Esophagus mucosa (tissue), 1 donor: Measurements from ENCODE around the gene PTPRN2. TPM values are rescaled to one million over a fixed set of nuclear protein-coding genes. Genes with fewer than 3 reads are reported as not detected.
"Not testable (repeated sequence)": the region's sequence is repeated elsewhere in the genome, so short reads cannot be mapped to it uniquely, and the experiment has no call there.

Experiments used
- ATAC-seq: fragments of 200-7000 bp; cut with Tn5 transposase; one replicate; pipeline ENCODE4 v1.9.1; 2020
- total RNA-seq: library from RNA; stranded (reverse); gene quantifications from one replicate; pipeline ENCODE4 v1.2.4, GENCODE V29; 2023
- donor health status: DM: yes; HTN: yes; CAD: no.

Gene PTPRN2
- total RNA-seq, 1 donor from 2014 or later: 0.44 TPM

DNA sequence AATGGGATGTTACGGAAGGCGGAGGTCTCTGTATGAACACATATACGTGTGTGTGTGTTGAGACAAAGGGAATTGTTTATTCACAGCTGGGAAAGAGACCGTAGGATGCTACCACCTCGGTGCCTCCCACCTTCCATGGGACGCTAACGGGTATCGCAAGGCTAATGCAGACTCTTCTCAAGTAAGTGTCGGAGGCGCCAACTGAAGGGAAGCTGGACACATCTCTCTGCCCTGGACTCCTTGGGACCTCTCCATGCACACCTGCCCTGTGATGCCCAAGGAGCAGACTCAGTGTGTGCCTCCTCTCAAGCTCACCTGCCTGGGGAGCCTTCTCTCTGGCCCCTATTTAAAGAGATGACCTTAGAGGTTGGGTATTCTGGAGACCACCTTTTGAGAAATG, 1020.0 kb downstream of the PTPRN2 start:
- ATAC-seq: no peak

DNA sequence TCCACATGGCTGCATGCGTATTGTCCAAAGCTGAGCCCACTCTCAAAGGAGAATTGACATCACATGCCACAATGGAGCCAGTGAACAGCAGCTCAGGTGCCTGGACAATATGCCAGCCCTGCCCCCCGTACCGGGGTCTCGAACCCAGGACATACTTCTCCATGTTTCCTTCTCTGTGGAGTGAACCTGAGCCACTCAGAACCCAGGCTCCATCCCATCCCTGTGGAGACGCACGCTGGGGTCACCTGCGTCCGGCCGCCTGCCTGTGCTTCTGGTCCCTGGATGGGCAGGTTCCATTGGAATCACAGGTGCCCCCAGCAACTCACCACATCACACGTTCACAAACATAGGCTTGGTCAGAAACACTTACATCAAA, 1021.0 kb downstream of the PTPRN2 start:
- ATAC-seq: no peak

DNA sequence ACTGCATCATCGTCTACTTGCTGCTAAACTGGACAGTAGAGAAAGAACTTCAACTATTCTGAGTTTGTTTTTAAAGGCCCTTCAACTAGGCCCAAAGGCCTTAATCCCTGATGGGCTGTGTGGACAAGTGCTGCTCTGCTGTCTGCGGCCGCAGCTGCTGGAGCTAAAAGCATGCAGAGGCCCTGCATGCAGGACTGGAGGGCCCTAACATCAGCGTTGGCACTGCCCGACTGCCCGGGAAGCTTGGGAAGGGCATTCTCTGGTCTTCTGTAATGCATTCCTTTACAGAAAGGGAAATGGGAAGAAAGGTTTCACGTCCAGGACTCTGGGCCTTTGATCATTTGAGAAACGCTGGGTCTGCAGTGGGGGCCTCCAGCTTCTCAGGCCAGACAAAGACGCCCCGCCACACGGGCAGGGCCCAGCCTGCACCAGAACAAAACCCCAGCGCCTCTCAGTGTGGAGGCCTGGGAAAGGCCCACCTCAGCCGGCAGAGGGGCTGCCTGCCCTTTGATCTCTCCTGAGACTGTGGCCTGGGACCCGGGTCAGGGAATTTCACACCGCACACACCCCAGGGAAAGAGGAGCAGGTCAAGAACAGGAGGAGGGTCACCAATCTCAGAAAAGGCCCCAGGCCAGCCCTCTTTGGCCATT, 1021.5 kb downstream of the PTPRN2 start:
- ATAC-seq: no peak

DNA sequence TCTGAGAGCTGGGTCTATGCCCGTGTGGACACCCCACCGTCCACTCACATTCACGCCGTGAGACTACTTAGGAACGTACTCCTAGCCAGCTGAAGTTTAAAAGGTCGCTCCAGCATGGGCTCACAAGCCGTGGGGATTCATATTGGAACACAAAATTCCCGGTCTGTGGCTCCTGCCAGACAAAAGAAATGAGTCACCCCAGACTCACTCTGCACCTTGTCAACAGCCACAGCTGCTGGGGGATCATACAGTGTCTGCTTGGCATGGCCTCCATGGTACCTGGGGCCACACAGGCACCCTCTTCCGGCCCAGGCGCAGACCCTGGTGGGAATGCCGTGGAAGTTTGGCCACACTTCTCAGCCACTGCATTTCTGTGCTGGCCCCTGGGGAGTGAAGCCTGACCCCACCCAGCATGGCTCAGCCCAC, 1022.4 kb downstream of the PTPRN2 start:
- no peak for ATAC-seq

DNA sequence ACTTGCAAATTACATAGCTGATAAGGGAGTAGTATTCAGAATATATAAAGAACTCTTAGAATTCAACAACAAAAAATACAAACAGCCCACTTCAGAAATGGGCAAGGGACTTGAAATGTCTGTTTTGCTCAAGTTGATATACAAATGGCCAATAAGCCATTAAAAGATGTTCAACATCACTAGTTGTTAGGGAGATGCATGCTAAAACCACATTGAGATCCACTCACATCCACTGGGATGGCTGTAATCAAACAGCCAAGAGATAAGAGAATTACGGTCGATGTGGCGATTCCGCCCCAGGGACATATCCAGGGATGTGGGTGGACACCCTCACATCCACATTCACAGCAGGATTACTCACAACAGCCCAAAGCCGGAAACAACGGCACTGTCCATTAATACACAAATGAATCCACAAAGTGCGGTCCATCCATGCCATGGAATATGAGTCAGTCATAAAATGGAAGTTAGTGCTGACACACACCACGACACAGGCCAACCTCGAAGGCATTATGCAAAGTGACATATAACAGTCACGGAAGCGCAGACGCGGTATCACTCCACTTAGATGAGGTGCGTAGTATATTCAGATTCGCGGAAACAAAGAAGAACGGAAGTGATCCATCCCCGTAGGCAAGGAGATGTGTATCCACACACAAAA, 1023.0 kb downstream of the PTPRN2 start:
- ATAC-seq: peak; percentile 22

DNA sequence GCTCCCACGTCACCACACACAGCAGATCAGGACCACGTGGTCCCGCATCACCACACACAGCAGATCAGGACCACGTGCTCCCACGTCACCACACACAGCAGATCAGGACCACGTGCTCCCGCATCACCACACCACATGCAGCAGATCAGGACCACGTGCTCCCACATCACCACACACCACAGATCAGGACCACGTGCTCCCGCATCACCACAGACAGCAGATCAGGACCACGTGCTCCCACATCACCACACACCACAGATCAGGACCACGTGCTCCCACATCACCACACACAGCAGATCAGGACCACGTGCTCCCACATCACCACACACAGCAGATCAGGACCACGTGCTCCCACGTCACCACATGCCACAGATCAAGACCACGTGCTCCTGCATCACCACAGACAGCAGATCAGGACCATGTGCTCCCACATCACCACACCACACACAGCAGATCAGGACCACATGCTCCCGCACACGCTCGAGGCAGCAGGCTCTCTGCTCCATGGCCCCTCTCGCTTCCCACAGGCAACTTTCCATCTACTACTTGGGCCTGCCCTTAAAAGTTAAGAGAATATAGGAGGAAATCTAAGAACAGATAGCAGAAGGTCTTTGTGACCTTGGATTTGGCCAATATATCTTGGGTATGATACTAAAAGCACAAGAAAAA, 1024.0 kb downstream of the PTPRN2 start:
- not testable (repeated sequence) for ATAC-seq

DNA sequence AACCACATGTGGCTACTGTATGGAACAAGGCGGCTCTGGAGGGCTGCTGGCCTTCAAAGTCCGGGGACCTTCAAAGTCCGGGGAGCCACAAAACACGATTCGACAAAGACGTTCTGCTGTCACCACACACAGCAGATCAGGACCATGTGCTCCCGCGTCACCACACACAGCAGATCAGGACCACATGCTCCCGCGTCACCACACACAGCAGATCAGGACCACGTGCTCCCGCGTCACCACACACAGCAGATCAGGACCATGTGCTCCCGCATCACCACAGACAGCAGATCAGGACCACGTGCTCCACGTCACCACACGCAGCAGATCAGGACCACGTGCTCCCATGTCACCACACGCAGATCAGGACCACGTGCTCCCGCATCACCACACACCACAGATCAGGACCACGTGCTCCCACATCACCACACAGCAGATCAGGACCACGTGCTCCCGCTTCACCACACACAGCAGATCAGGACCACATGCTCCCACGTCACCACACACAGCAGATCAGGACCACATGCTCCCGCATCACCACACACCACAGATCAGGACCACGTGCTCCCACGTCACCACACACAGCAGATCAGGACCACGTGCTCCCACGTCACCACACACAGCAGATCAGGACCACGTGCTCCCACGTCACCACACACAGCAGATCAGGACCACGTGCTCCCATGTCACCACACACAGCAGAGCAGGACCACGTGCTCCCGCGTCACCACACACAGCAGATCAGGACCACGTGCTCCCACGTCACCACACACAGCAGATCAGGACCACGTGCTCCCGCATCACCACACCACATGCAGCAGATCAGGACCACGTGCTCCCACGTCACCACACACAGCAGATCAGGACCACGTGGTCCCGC, 1024.9 kb downstream of the PTPRN2 start:
- ATAC-seq: not testable (repeated sequence)

DNA sequence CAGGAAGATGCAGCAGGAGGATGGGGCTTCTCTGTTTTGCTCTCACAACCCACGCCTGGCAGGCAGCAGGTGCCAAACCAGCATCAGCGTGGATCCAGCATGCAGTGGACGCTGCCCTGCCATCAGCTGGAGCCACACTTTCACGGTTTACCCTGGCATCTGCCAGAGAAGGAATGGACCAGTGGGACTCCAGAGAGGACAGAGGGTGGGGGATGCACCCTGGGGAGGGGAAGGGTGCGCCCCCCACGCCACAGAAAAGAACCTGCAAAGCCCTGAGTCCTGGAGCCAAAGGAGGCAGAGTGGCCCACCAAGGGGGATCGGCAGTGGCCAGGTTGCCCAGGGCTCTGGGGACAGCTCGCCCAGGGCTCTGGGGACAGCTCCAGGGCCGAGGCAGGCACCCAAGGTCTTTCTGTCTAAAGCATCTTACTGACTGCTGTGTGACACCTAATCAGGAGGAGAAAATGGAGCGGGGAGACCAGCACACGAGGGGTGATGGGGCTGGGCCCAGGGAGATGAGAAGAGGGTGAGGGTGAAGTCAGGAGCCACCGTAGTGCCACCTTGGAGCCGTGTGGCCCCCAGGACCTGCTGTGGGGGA, 1025.7 kb downstream of the PTPRN2 start:
- ATAC-seq: no peak

DNA sequence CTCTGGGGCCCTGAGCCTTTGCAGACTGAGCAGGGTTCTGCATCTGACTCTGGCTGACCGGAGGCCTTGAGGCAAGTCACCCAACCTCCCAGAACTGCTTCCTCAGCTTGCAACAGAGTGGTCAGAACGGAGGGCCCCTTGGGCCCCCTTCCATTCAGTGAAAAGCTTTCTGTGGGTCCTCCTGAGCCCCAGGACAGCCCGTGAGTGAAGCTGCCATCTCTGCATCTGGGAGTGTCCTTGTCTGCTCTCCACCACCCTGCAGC, 1026.2 kb downstream of the PTPRN2 start:
- ATAC-seq: no peak

DNA sequence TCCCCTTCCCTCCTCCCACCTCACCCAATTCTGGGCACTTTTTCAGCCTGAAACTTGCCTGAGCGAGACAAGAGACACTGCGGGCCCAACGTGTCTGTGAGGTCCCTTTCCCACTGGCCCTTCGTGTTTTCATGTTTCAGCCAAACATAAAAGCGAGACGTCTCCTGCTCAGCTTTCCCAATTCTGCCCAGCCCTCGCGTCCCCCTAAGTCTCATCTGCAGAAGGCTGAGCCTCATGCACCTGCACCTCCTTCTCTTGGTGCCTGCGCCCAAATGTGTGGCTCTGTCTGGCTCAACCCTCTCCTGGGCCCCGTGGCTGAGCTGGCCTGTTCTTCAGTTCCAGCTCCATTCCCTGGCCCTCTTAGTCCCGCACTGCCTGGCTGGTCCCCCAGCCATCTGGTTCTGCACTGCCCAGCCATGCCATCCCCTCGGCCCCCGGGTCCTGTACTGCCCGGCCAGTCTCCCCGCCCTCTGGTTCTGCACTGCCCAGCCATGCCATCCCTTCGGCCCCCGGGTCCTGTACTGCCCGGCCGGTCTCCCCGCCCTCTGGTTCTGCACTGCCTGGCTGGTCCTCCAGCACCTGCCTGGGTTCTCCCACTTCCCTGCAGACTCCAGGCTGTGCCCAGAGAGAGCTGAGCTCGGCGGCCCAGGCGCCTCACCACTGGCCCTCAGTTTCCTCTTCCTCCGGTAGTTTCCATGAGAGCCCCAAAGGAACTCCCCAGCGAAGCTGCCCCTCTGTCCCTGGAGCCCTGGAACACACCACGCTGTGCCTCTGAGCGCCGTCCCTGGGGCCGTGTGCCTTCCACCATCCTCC, 1026.7 kb downstream of the PTPRN2 start:
- ATAC-seq: no peak

DNA sequence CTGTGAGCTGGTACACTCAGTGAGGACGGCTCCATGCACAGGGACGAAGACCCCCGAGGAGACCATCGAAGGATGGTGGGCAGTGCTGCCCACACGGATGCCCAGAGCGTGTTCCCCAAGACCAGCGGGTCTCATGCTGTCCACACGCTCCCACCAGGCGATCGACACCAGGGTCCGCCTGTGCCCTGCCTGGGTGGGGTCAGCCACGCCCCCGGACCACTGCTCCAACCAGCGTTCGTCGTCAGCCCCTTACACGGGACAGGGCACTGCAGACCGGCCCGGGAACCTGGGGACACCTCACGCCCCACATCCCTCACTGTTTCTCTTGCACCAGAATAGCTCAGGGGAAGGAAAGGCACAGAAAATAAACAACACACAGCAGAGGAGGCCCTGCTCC, 1027.4 kb downstream of the PTPRN2 start:
- no peak for ATAC-seq

DNA sequence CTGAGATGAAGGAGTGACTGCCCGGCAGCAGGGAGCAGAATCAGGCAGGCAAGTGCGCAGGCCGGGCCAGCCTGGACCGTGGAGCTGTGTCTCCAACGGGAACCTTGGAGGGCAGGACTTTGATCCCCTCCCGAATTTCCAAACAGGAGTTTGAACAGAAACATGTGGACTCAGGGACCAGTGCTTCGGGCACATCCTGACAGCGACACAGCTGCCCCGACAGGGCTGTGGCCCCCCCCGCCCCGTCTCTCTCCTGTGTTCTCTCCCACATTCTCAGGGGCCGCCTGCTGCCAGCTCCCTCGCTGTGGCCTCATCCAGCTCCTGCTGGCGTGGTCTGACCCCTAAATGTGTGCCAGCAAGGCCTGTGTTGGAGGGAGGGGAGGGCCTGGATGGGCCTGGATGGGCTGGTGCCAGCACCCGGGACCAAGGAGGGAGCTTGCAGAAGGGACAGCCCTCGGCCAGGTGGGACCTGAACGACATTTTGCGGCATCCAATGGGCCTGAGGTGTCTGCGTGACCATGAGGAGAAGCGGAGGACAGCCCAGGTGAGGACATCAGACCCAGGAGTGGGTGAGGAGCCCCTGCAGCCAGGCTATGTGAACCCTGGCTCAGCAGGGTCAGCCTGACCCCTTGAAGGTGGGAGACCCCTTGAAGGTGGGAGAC, 1027.9 kb downstream of the PTPRN2 start:
- ATAC-seq: no peak

DNA sequence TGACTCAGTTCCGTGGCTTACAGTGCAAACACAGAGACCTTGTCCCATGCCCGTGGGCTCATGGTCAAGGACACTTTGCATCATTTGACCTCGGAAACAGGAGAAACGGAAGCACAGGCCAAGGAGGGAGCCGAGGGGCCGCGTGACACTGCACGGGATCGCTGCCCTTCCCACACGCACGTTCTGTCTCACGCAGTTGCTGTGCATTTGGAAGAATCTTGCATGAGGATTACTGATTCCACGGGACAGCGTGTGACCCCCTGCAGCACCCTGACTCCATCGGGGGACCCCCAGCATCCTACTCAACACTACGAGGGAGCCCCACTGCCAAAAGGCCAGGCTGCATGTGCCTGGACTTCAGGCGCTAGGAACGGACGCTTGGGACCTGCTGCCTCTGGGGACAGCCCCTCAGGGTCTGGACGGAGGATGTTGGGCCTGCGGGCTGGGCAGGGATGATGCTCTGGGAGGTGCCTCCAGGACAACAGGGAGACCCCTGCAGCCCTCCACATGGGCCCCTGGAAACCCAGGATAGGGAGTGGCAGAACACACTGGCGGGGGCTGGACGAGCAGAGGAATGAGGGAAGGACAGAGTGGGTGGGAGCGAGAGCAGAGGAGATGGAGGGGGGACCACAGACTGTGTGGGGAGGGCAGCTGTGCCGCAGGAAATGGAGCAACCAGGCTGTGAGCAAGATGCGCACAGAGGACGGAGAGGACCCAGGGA, 1028.6 kb downstream of the PTPRN2 start:
- ATAC-seq: no peak

DNA sequence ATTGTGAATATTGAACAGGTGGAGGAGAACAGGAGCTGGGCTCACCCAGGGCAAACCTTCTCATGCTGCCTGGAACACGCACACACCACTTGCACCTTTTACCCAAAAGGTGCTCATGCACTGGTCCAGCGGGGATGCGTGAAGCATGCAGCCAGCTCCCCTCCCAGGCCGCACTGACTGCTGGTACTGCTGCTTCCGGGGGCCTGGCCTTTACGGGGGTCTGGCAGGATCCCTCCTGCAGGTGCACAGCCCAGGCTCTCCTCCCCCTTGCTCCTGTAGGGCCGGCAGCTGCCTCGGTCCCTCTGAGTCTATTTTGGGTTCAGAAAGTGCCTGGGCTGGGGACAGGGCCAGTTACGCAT, 1029.1 kb downstream of the PTPRN2 start:
- ATAC-seq: no peak

DNA sequence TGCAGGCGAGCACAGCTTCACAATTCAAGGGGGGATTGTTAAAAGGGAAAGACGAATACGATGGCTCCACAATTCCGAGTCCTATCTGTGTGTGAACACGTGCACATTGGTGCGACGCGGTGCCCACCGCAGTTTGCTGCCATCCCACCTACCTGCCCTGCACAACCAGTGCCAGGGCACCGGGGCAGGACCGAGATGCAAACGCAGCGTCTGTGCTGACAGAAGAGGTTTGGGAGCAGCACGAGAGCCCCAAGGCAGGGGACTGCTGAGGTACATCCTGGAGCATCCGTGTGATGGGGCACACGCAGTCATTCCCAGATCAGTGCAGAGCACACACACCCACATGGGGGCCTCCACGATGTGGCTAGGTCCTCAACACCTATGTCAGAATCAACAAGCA, 1029.6 kb downstream of the PTPRN2 start:
- no peak for ATAC-seq

DNA sequence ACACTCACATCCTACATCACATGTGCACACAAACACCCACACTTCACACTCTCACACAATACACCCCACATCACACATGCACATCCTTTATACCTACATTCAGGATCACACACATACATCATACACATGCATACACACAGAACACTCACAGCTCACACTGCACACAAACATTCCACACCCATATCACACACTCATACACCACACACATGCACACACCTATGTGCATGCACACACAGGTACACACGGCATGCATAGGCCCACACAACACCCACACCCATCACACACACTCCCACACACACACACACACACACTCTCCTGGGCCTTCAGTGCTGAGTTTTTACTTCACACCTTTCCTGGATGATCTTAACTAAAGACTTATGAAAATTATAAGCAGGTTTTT, 1030.4 kb downstream of the PTPRN2 start:
- no peak for ATAC-seq

DNA sequence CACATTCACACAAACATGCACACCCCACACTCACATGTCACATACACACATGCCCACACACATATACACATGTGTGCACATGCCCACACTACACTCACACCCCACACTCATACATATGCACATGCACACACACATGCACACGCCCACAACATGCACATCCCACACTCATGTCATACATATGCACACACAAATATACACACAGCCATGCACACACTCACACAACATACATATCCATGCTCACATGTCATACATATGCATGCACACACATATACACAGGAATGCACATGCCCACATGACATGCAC, 1031.0 kb downstream of the PTPRN2 start:
- ATAC-seq: no peak

DNA sequence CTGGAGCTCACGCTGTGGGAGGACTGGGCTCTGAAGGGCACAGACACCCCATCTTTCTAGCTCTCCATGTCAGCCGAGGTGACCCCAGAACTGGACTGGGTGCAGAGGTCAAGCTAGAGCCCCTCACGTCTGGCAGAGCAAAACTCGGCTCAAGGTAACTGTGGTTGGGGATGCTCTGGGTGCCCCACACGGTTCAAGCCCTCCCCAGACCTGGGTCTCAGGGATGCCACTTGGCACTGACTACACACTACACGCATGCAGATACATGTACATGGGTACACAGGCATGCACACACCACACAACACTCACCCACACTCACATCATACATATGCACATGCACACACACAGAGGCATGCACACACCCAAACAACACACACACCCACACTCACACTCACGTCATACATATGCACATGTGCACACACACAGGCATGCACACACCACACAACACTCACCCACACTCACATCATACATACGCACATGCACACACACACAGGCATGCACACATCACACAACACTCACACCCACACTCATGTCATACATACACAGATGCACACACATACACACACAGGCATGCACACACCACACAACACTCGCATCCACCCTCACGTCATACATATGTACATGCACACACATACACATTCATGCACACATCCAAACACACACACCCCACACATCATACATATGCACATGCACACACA, 1031.5 kb downstream of the PTPRN2 start:
- ATAC-seq: no peak

DNA sequence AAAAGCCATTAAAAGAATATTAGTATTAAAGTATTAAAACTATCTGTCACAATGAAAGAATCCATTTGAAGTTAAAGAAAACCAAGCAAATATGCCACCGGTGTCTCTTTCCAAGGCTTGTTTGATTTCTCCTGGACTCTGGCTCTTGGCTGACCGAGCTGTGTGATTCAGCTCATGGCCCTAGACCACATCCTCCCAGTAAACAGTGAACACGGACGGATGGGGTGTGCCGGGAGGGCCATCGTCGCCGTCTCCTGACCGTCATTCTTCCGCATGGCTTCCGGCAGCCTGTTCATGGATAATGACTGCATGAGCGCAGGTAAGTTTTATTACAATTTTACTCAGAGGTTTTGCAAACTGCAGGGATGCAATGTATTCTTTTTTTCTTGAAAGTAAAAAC, 1032.3 kb downstream of the PTPRN2 start:
- ATAC-seq: no peak
